CD4-positive, alpha-beta T cell (primary cell): ENCODE results near the gene SLC44A1. TPM values are rescaled to one million over a fixed set of nuclear protein-coding genes. Genes with fewer than 3 reads are reported as not detected.

Experiments used
- ATAC-seq: fragments of 200-7000 bp; cut with Tn5 transposase; one replicate; pipeline ENCODE4 v1.10.0; 2022; ENCODE audit warnings: mild to moderate bottlenecking; ENCODE audit not compliant: poor library complexity
- CTCF ChIA-PET: fragments of 350-600 bp; sonication (Branson Sonifier 250); formaldehyde crosslinking; loops from one replicate; lab custom pipeline; 2021; ENCODE audit warnings: antibody characterized with exemption, inconsistent platforms; lab: Charles Lee
- POLR2A ChIA-PET: fragments of 350-600 bp; sonication (Branson Sonifier 250); formaldehyde crosslinking; loops from one replicate; lab custom pipeline; 2021; ENCODE audit warnings: antibody characterized with exemption, inconsistent platforms; lab: Charles Lee
- DNase-seq, 14 experiments: peaks; one replicate each; pipeline ENCODE4 v3.0.0-alpha.2; 2013 to 2020; ENCODE audit warnings: mixed read lengths in 2 of 14
- H3K27ac ChIP-seq, 2 donors: one replicate each; pipeline versions ENCODE4 v1.5.1 to v1.7.0; 2013; ENCODE audit warnings: low read length in 2 of 2, low read depth in 1 of 2, mild to moderate bottlenecking in 1 of 2
- H3K27me3 ChIP-seq, 2 experiments: 1 replicate in 1 of 2; 2 replicates in 1 of 2; pipeline versions ENCODE4 v1.6.1 to v1.7.0; 2013; ENCODE audit warnings: low read length in 2 of 2, control low read depth in 1 of 2, mild to moderate bottlenecking in 1 of 2, moderate library complexity in 1 of 2; ENCODE audit not compliant: insufficient read depth in 2 of 2, control insufficient read depth in 1 of 2
- H3K36me3 ChIP-seq: one replicate; pipeline ENCODE4 v1.6.1; 2013; ENCODE audit warnings: low read length, control low read depth; ENCODE audit not compliant: insufficient read depth
- H3K4me1 ChIP-seq: one replicate; pipeline ENCODE4 v1.6.1; 2013; ENCODE audit warnings: low read length, control low read depth; ENCODE audit not compliant: insufficient read depth
- H3K4me3 ChIP-seq: one replicate; pipeline ENCODE4 v1.5.1; 2013; ENCODE audit warnings: mild to moderate bottlenecking, low read length, moderate library complexity
- H3K9me3 ChIP-seq, 2 experiments: 1 replicate in 1 of 2; 2 replicates in 1 of 2; pipeline versions ENCODE4 v1.6.1 to v1.7.0; 2013; ENCODE audit warnings: low read length in 2 of 2, mild to moderate bottlenecking in 2 of 2, control low read depth in 1 of 2, moderate library complexity in 1 of 2; ENCODE audit not compliant: control insufficient read depth in 1 of 2, insufficient read depth in 1 of 2
- H3K27ac Mint-ChIP-seq: one replicate; pipeline ENCODE4 v1.8.0; 2020; ENCODE audit warnings: mixed read lengths
- H3K27me3 Mint-ChIP-seq: one replicate; pipeline ENCODE4 v1.8.0; 2021; ENCODE audit warnings: mixed read lengths
- H3K36me3 Mint-ChIP-seq: one replicate; pipeline ENCODE4 v1.8.0; 2021; ENCODE audit warnings: low read depth, mixed read lengths
- H3K4me1 Mint-ChIP-seq: one replicate; pipeline ENCODE4 v1.8.0; 2021; ENCODE audit warnings: low read depth, mixed read lengths
- H3K4me3 Mint-ChIP-seq: one replicate; pipeline ENCODE4 v1.8.0; 2020; ENCODE audit warnings: mild to moderate bottlenecking, mixed read lengths
- H3K9me3 Mint-ChIP-seq: one replicate; pipeline ENCODE4 v1.8.0; 2020; ENCODE audit warnings: mixed read lengths
- intact Hi-C, 2 experiments: fragments of 100-400 bp; cut with DNase I in 1 of 2; cut with micrococcal nuclease in 1 of 2; formaldehyde crosslinking; loops; one replicate each; pipeline versions ENCODE4 v1.15.1 to v1.9.0; 2023 to 2025; cut with DNase I, micrococcal nuclease
- total RNA-seq, 174 experiments: library from RNA in 2 of 174; stranded (reverse) in 2 of 174; gene quantifications; one replicate each; pipeline ENCODE4 v1.2.3 and lab custom pipeline; 2021 to 2026
- TF ChIP-seq, protein P1 (sequence below): fragments of 200-600 bp; IDR thresholded peaks from one replicate; pipeline ENCODE4 v1.8.0; 2022; ENCODE audit warnings: antibody characterized with exemption, mild to moderate bottlenecking

Gene SLC44A1
- total RNA-seq, 2 experiments from 2014 or later: 5.1 to 5.9 TPM

DNA sequence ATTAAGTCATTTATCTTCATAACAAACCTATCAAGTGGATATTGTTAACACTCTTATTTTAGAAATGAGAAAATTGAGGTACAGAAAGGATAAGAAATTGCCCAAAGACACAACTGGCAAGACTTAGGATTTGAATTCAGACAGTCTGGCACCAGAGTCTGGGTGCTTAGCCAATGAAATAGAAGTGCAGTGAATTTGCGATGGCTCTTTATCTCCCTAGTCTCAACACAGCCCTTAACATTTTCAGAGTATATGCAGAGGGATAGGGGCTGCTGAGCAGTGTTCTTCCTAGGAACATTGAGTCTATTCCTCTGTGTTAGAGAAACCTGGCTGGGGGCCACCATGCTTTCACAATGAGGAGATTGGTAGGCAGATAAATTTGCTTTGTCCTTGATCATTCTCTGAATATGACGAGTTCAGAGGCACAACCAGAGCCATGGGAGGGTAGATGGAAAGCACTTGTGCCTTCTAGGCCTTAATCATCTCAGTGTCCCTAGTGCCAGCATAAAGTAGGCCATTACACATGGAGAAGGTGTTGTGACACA, 197.2 kb downstream of the SLC44A1 start:
- intact Hi-C loops: no loop called here
- Histone ChIP-seq H3K4me3 (no peak overlapping the region), H3K27ac (no peak overlapping the region), H3K27me3 (no peaks in the 10 kb centered on the region), H3K36me3 (no peaks in the 10 kb centered on the region), H3K4me1 (no peaks in the 10 kb centered on the region), H3K9me3 (no peaks in the 10 kb centered on the region)
- H3K9me3 Mint-ChIP-seq: no peaks in the 10 kb centered on the region
- no peak overlapping the region for H3K4me3 Mint-ChIP-seq
- H3K27me3 Mint-ChIP-seq: no peaks in the 10 kb centered on the region
- ATAC-seq: no peak
- CTCF ChIA-PET: no interaction called here
- no peak for DNase-seq
- no peaks in the 10 kb centered on the region for H3K36me3 Mint-ChIP-seq
- no peaks in the 10 kb centered on the region for H3K4me1 Mint-ChIP-seq
- TF ChIP-seq, protein P1, sequence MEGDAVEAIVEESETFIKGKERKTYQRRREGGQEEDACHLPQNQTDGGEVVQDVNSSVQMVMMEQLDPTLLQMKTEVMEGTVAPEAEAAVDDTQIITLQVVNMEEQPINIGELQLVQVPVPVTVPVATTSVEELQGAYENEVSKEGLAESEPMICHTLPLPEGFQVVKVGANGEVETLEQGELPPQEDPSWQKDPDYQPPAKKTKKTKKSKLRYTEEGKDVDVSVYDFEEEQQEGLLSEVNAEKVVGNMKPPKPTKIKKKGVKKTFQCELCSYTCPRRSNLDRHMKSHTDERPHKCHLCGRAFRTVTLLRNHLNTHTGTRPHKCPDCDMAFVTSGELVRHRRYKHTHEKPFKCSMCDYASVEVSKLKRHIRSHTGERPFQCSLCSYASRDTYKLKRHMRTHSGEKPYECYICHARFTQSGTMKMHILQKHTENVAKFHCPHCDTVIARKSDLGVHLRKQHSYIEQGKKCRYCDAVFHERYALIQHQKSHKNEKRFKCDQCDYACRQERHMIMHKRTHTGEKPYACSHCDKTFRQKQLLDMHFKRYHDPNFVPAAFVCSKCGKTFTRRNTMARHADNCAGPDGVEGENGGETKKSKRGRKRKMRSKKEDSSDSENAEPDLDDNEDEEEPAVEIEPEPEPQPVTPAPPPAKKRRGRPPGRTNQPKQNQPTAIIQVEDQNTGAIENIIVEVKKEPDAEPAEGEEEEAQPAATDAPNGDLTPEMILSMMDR: no peak
- H3K27ac Mint-ChIP-seq: no peak overlapping the region
- POLR2A ChIA-PET: no interaction called here

DNA sequence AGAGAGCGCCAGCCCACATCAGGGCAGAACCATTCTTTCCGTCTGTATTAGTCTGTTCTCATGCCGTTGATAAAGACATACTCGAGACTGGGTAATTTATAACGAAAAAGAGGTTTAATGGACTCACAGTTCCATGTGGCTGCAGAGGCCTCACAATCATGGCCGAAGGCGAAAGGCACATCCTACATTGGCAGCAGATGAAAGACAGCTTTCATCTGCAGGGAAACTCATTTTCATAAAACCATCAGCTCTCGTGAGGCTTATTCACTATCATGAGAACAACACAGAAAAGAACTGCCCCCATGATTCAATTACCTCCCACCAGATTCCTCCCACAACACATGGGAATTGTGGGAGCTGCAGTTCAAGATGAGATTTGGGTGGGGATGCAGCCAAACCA, 198.7 kb downstream of the SLC44A1 start:
- CTCF ChIA-PET: no interaction called here
- H3K4me1 ChIP-seq: peaks cover 5% of the 10 kb centered on the region
- no peaks in the 10 kb centered on the region for H3K36me3 ChIP-seq
- DNase-seq (no peak), ATAC-seq (no peak)
- H3K9me3 ChIP-seq: no peaks in the 10 kb centered on the region
- H3K27ac ChIP-seq: no peak overlapping the region
- POLR2A ChIA-PET: no interaction called here
- Mint-ChIP-seq H3K9me3 (no peaks in the 10 kb centered on the region), H3K4me1 (peaks cover 6% of the 10 kb centered on the region), H3K36me3 (no peaks in the 10 kb centered on the region), H3K4me3 (no peak overlapping the region), H3K27me3 (no peaks in the 10 kb centered on the region), H3K27ac (no peak overlapping the region)
- intact Hi-C loops: no loop called here
- no peak overlapping the region for H3K4me3 ChIP-seq
- TF ChIP-seq, protein P1: no peak
- H3K27me3 ChIP-seq: no peaks in the 10 kb centered on the region

DNA sequence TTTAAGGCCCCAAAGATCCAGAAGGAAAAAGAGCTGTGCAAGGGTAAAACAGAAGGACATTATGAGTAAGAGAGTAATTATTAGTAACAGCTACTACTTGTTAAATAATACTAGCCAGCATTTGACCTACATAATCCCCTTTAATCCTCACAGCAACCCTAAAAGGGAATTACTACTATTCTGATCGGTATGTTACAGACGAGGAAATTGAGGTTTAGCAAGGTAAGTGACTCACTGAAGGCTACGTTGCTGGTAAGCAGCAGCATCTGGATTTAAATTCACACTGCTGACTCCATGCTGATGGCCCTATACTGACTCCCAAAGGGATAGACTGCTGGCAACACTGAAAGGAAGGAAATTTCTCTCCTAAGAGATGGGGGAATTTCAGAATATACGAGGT, 199.7 kb downstream of the SLC44A1 start:
- Mint-ChIP-seq H3K36me3 (no peaks in the 10 kb centered on the region), H3K9me3 (no peaks in the 10 kb centered on the region), H3K4me3 (no peak overlapping the region), H3K27ac (no peak overlapping the region), H3K4me1 (peaks cover 6% of the 10 kb centered on the region), H3K27me3 (no peaks in the 10 kb centered on the region)
- Histone ChIP-seq H3K27ac (no peak overlapping the region), H3K9me3 (no peaks in the 10 kb centered on the region), H3K4me3 (no peak overlapping the region), H3K4me1 (peaks cover 11% of the 10 kb centered on the region), H3K36me3 (no peaks in the 10 kb centered on the region), H3K27me3 (no peaks in the 10 kb centered on the region)
- ATAC-seq (no peak), DNase-seq (no peak)
- TF ChIP-seq, protein P1: no peak
- CTCF ChIA-PET: no interaction called here
- POLR2A ChIA-PET: no interaction called here
- intact Hi-C loops: no loop called here
